GM18517 (cell line): ENCODE results near the gene GEMIN2.
"Not testable (repeated sequence)": the region's sequence is repeated elsewhere in the genome, so short reads cannot be mapped to it uniquely, and the experiment has no call there.

ENCODE experiments used
- ATAC-seq: cut with Tn5 transposase; IDR thresholded peaks from one replicate; pipeline ENCODE4 v1.9.1; 2021; ENCODE audit warnings: mild to moderate bottlenecking, moderate library complexity; ENCODE audit not compliant: unreplicated experiment

Gene GEMIN2

GRCh38 chr14:39109893-39110715, 4.0 kb upstream of the GEMIN2 start:
- no peak for ATAC-seq

- ATAC-seq: no peak
Observed at GRCh38 chr14:39113685-39114072, 444 bp upstream of the GEMIN2 start.

GRCh38 chr14:39122330-39123138, 8.4 kb downstream of the GEMIN2 start:
- ATAC-seq: no peak

- not testable (repeated sequence) for ATAC-seq
Observed at GRCh38 chr14:39137835-39138234, 23.7 kb downstream of the GEMIN2 start.

- ATAC-seq: no peak
Observed at GRCh38 chr14:39138440-39138839, 24.3 kb downstream of the GEMIN2 start.

- no peak for ATAC-seq
Observed at GRCh38 chr14:39140170-39140569, 26.0 kb downstream of the GEMIN2 start.

- ATAC-seq: not testable (repeated sequence)
Observed at GRCh38 chr14:39141623-39142022, 27.5 kb downstream of the GEMIN2 start.

- ATAC-seq: not testable (repeated sequence)
Observed at GRCh38 chr14:39143226-39143625, 29.1 kb downstream of the GEMIN2 start.

GRCh38 chr14:39145266-39145966, 31.3 kb downstream of the GEMIN2 start:
- ATAC-seq: no peak

- ATAC-seq: no peak
Observed at GRCh38 chr14:39154594-39155189, 40.6 kb downstream of the GEMIN2 start.

GRCh38 chr14:39157491-39157890, 43.4 kb downstream of the GEMIN2 start:
- ATAC-seq: no peak

- ATAC-seq: no peak
Observed at GRCh38 chr14:39158222-39158858, 44.2 kb downstream of the GEMIN2 start.

- ATAC-seq: no peak
Observed at GRCh38 chr14:39160494-39160893, 46.4 kb downstream of the GEMIN2 start.

GRCh38 chr14:39167797-39168320, 53.7 kb downstream of the GEMIN2 start:
- not testable (repeated sequence) for ATAC-seq

GRCh38 chr14:39168591-39168990, 54.5 kb downstream of the GEMIN2 start:
- no peak for ATAC-seq

GRCh38 chr14:39169541-39169900, 55.4 kb downstream of the GEMIN2 start:
- ATAC-seq: peak; percentile 9

GRCh38 chr14:39173198-39173597, 59.1 kb downstream of the GEMIN2 start:
- no peak for ATAC-seq

- peak; percentile 93 for ATAC-seq
Observed at GRCh38 chr14:39174560-39175444, 60.7 kb downstream of the GEMIN2 start, which contains the start of gene PNN. PNN (plus strand) TSS chr14:39175254; CDS start chr14:39175280, 26 bp downstream.
